Brain microvascular endothelial cell (primary cell): ENCODE results near the gene DACT2.
"Not testable (repeated sequence)": the region's sequence is repeated elsewhere in the genome, so short reads cannot be mapped to it uniquely, and the experiment has no call there.

Source experiments
- DNase-seq: peaks from one replicate; pipeline ENCODE4 v3.0.0-alpha.2; 2020
- H3K27ac ChIP-seq: fragments of 250-450 bp; sonication (Bioruptor Pico); 2 replicates; pipeline ENCODE4 v1.5.1; 2020; ENCODE audit warnings: mild to moderate bottlenecking, moderate library complexity
- H3K27me3 ChIP-seq: fragments of 250-450 bp; sonication (Bioruptor Pico); replicated peaks from 2 replicates; pipeline ENCODE4 v1.5.1; 2020; ENCODE audit warnings: mild to moderate bottlenecking
- H3K36me3 ChIP-seq: fragments of 250-450 bp; sonication (Bioruptor Pico); replicated peaks from 2 replicates; pipeline ENCODE4 v1.5.1; 2020; ENCODE audit warnings: mild to moderate bottlenecking
- H3K4me3 ChIP-seq: 2 replicates; pipeline ENCODE4 v1.5.1; 2011; ENCODE audit warnings: low read depth, mild to moderate bottlenecking, control low read depth, low read length, moderate library complexity
- CTCF ChIP-seq: IDR thresholded peaks from 2 replicates; pipeline ENCODE4 v1.5.1; 2011; ENCODE audit warnings: low read depth, mild to moderate bottlenecking, moderate library complexity, low read length, control low read depth, inconsistent platforms; ENCODE audit errors: missing control alignments
- in situ Hi-C: cut with HindIII; loops from 2 replicates; pipeline ENCODE4 v1.10.0; 2017; ENCODE audit warnings: low sequenced_read_pairs, low pct_ligation_motif_present

The DACT2 gene

GRCh38 chr6:168286116-168286515 is 33.5 kb downstream of the DACT2 start:
- in situ Hi-C loops, result no loop called here
- Histone ChIP-seq H3K27ac (no peak overlapping the region), H3K4me3 (no peak overlapping the region), H3K27me3 (no peaks in the 10 kb centered on the region), H3K36me3 (no peaks in the 10 kb centered on the region)
- no peak for TF ChIP-seq CTCF
- DNase-seq, result no peak

DNA sequence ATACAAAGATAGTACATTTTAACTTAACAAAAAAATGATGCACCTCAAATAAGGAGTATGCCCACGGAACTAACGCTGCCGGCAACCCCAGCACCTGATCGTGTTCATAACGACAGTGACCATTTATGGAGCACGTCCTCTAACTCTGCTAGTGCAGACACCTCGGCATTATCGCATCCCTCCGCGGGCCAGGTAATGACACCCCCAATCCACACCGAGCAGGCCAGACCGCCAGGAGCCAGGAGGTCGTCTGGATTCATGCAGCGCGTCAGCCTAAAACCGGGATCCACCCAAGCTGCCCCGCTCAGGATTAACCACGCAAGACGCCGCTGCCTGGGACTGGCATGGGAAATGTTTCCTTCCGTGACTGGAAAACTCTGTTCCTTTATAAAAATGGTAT is 34.1 kb downstream of the DACT2 start:
- Histone ChIP-seq H3K27ac (no peak overlapping the region), H3K27me3 (no peaks in the 10 kb centered on the region), H3K4me3 (no peak overlapping the region), H3K36me3 (no peaks in the 10 kb centered on the region)
- no peak for DNase-seq
- in situ Hi-C loops, result no loop called here
- no peak for TF ChIP-seq CTCF

GRCh38 chr6:168284187-168284586 is 35.4 kb downstream of the DACT2 start:
- no peaks in the 10 kb centered on the region for H3K36me3 ChIP-seq
- no peak overlapping the region for H3K27ac ChIP-seq
- in situ Hi-C loops, result no loop called here
- no peak overlapping the region for H3K4me3 ChIP-seq
- no peak for TF ChIP-seq CTCF
- no peak for DNase-seq
- no peaks in the 10 kb centered on the region for H3K27me3 ChIP-seq

DNA sequence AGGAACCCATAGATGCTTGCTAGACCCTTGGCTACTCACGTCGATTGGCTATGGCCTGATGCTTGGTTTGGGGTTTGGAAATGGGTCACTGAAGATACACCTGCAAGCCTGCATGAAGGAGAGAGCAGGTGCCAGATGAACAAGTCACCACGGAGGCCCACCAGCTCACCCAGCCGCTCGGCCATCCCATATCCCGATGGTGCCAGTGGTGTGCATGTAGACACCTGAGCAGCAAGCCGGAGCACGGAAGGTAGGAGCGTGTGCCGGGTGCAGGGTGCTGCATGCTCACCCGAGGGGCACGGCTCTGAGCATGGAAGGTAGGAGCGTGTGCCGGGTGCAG is 35.9 kb downstream of the DACT2 start:
- H3K36me3 ChIP-seq, result no peaks in the 10 kb centered on the region
- TF ChIP-seq CTCF, result no peak
- in situ Hi-C loops, result no loop called here
- H3K4me3 ChIP-seq, result no peak overlapping the region
- no peak overlapping the region for H3K27ac ChIP-seq
- no peaks in the 10 kb centered on the region for H3K27me3 ChIP-seq
- DNase-seq, result no peak

GRCh38 chr6:168282985-168283685 is 36.4 kb downstream of the DACT2 start:
- H3K27ac ChIP-seq, result no peak overlapping the region
- H3K36me3 ChIP-seq, result no peaks in the 10 kb centered on the region
- H3K4me3 ChIP-seq, result no peak overlapping the region
- no peaks in the 10 kb centered on the region for H3K27me3 ChIP-seq
- in situ Hi-C loops, result no loop called here
- no peak for DNase-seq
- TF ChIP-seq CTCF, result no peak

DNA sequence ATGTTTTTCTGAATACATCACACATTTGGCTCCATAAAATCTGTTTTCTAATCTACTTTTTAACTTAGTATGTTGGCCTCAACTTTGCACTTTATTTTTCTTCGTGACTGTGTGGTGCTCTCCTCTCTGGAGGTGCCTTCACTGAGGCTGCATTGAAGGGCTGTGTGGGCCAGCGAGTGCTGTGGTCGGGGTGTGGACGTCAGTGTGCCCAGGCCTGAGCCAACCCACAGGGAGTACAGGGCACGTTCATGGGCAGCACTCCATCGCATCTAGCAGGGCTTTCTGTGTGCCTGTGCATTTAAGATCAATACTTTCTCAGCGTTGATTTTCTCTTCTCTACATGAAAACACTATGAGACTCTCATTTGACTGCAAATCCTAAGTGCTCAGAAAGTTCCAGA is 37.8 kb downstream of the DACT2 start:
- no peak overlapping the region for H3K27ac ChIP-seq
- H3K4me3 ChIP-seq, result no peak overlapping the region
- no peak for TF ChIP-seq CTCF
- H3K36me3 ChIP-seq, result no peaks in the 10 kb centered on the region
- H3K27me3 ChIP-seq, result no peaks in the 10 kb centered on the region
- in situ Hi-C loops, result no loop called here
- DNase-seq, result no peak

- H3K27me3 ChIP-seq, DNase-seq, H3K27ac ChIP-seq, in situ Hi-C loops, H3K36me3 ChIP-seq, H3K4me3 ChIP-seq: not testable (repeated sequence)
These were observed 38.3 kb downstream of the DACT2 start for GRCh38 chr6:168281314-168281713.
